CD1c-positive myeloid dendritic cell (primary cell): ENCODE measurements around the gene ZNF133.
"Not testable (repeated sequence)": the region's sequence is repeated elsewhere in the genome, so short reads cannot be mapped to it uniquely, and the experiment has no call there.

ENCODE experiments used
- DNase-seq: peaks from one replicate; pipeline ENCODE4 v3.0.0-alpha.2; 2016; ENCODE audit errors: extremely low spot score

Gene ZNF133

GRCh38 chr20:18284805-18285533, 3.4 kb upstream of the ZNF133 start:
- DNase-seq: no peak

GRCh38 chr20:18287546-18287914, 797 bp upstream of the ZNF133 start:
- no peak for DNase-seq

- DNase-seq: no peak
Observed at GRCh38 chr20:18288749-18289267, 481 bp downstream of the ZNF133 start.

GRCh38 chr20:18289306-18289705, 979 bp downstream of the ZNF133 start:
- DNase-seq: no peak

GRCh38 chr20:18299364-18299763, 11.0 kb downstream of the ZNF133 start:
- DNase-seq: no peak

GRCh38 chr20:18304618-18305017, 16.3 kb downstream of the ZNF133 start:
- no peak for DNase-seq

GRCh38 chr20:18307301-18307700, 19.0 kb downstream of the ZNF133 start:
- no peak for DNase-seq

GRCh38 chr20:18310051-18310450, 21.7 kb downstream of the ZNF133 start:
- DNase-seq: no peak

GRCh38 chr20:18310592-18310991, 22.3 kb downstream of the ZNF133 start:
- no peak for DNase-seq

GRCh38 chr20:18312723-18313122, 24.4 kb downstream of the ZNF133 start:
- no peak for DNase-seq

- no peak for DNase-seq
Observed at GRCh38 chr20:18313411-18313810, 25.1 kb downstream of the ZNF133 start.

- no peak for DNase-seq
Observed at GRCh38 chr20:18314786-18315406, 26.6 kb downstream of the ZNF133 start.

GRCh38 chr20:18316166-18316565, 27.8 kb downstream of the ZNF133 start:
- no peak for DNase-seq

GRCh38 chr20:18321316-18321715, 33.0 kb downstream of the ZNF133 start:
- no peak for DNase-seq

- DNase-seq: no peak
Observed at GRCh38 chr20:18321976-18322950, 33.9 kb downstream of the ZNF133 start.

GRCh38 chr20:18323705-18324104, 35.4 kb downstream of the ZNF133 start:
- no peak for DNase-seq

- DNase-seq: no peak
Observed at GRCh38 chr20:18324596-18325089, 36.3 kb downstream of the ZNF133 start.

- no peak for DNase-seq
Observed at GRCh38 chr20:18326990-18327389, 38.7 kb downstream of the ZNF133 start.

- no peak for DNase-seq
Observed at GRCh38 chr20:18331694-18332093, 43.4 kb downstream of the ZNF133 start.

GRCh38 chr20:18349749-18350148, 61.4 kb downstream of the ZNF133 start:
- not testable (repeated sequence) for DNase-seq

GRCh38 chr20:18359854-18360253, 71.5 kb downstream of the ZNF133 start:
- DNase-seq: no peak

GRCh38 chr20:18360635-18361034, 72.3 kb downstream of the ZNF133 start:
- no peak for DNase-seq
